Measurements from ENCODE around the gene ECEL1. TPM values are rescaled to one million over a fixed set of nuclear protein-coding genes. Genes with fewer than 3 reads are reported as not detected.

The ECEL1 gene
- total and polyA plus RNA-seq, 9 of the 15 experiments (the other 6 are each of a cell fraction or from before 2014, with no cell fraction given), result 0.09 TPM; not detected in 8

GRCh38 chr2:232496501-232497270 lies 9.1 kb upstream of the ECEL1 start:
- ATAC-seq (no peak), FAIRE-seq (no peak), DNase-seq (ENCODE audit: extremely low read depth in 1 of 4, low spot score in 3 of 4) (no peak)
- peaks cover 0 to 33% of the 10 kb centered on the region in 2 experiments; a peak in 2 of 5 replicates for H3K27me3 ChIP-seq (ENCODE audit: control insufficient read depth in 2 of 2, insufficient read depth in 2 of 2, low read length in 2 of 2)
- no peak overlapping the region for H2AFZ ChIP-seq (ENCODE audit: low read depth, low read length)
- H3K27ac ChIP-seq (ENCODE audit: extremely low read depth, low read depth, low read length), result no peak overlapping the region
- H3K4me2 ChIP-seq (ENCODE audit: insufficient read depth, low read length), result no peak overlapping the region
- H3K9me3 ChIP-seq (replicated peaks; ENCODE audit: control insufficient read depth, insufficient read depth, low read depth, low read length), result no peaks in the 10 kb centered on the region
- in situ Hi-C loops (cut with MboI) (no loop called here), intact Hi-C loops (cut with micrococcal nuclease) (no loop called here)
- H3K9ac ChIP-seq (ENCODE audit: insufficient read depth in 1 of 2, low read depth in 2 of 2, low read length in 2 of 2), result no peak overlapping the region
- H3K9me1 ChIP-seq (ENCODE audit: control insufficient read depth, insufficient read depth, low read length), result no peaks in the 10 kb centered on the region
- TF ChIP-seq, protein P1, sequence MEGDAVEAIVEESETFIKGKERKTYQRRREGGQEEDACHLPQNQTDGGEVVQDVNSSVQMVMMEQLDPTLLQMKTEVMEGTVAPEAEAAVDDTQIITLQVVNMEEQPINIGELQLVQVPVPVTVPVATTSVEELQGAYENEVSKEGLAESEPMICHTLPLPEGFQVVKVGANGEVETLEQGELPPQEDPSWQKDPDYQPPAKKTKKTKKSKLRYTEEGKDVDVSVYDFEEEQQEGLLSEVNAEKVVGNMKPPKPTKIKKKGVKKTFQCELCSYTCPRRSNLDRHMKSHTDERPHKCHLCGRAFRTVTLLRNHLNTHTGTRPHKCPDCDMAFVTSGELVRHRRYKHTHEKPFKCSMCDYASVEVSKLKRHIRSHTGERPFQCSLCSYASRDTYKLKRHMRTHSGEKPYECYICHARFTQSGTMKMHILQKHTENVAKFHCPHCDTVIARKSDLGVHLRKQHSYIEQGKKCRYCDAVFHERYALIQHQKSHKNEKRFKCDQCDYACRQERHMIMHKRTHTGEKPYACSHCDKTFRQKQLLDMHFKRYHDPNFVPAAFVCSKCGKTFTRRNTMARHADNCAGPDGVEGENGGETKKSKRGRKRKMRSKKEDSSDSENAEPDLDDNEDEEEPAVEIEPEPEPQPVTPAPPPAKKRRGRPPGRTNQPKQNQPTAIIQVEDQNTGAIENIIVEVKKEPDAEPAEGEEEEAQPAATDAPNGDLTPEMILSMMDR (IDR thresholded peaks at IDR 0.05 in 2 of 3, conservative IDR thresholded peaks at IDR 0.05 in 1 of 3; ENCODE audit: insufficient read depth in 2 of 3, low read depth in 1 of 3, low read length in 3 of 3), result no peak
- TF ChIP-seq, protein P2, sequence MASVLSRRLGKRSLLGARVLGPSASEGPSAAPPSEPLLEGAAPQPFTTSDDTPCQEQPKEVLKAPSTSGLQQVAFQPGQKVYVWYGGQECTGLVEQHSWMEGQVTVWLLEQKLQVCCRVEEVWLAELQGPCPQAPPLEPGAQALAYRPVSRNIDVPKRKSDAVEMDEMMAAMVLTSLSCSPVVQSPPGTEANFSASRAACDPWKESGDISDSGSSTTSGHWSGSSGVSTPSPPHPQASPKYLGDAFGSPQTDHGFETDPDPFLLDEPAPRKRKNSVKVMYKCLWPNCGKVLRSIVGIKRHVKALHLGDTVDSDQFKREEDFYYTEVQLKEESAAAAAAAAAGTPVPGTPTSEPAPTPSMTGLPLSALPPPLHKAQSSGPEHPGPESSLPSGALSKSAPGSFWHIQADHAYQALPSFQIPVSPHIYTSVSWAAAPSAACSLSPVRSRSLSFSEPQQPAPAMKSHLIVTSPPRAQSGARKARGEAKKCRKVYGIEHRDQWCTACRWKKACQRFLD (CRISPR knock-in tag; IDR thresholded peaks at IDR 0.05), result no peak
- ChIA-PET POLR2A (no interaction called here), CTCF (ENCODE audit: low intra/inter-chr PET ratio) (no interaction called here)
- H3K79me2 ChIP-seq (ENCODE audit: control insufficient read depth, insufficient read depth, low read length), result no peaks in the 10 kb centered on the region
- no peaks in the 10 kb centered on the region for H3K4me1 ChIP-seq (replicated peaks in 1 of 2; ENCODE audit: control insufficient read depth in 2 of 2, insufficient read depth in 2 of 2, low read length in 2 of 2)
- H4K20me1 ChIP-seq (replicated peaks; ENCODE audit: control insufficient read depth, insufficient read depth, low read length), result no peaks in the 10 kb centered on the region
- H3K36me3 ChIP-seq (ENCODE audit: control insufficient read depth, insufficient read depth, low read length), result no peaks in the 10 kb centered on the region
- WGBS (ENCODE audit: insufficient coverage, low coverage, missing lambda C conversion rate), result 1% methylated on average over 13 of the region's 20 CpGs
- BruUV-seq (replicated peaks), result no TSS peak
- H3K4me3 ChIP-seq, result no peak overlapping the region
